C4-2B (cell line): ENCODE data around the gene TBC1D2.
"Not testable (repeated sequence)": the region's sequence is repeated elsewhere in the genome, so short reads cannot be mapped to it uniquely, and the experiment has no call there.

ENCODE experiments used
- H3K27ac ChIP-seq: fragments of 450-650 bp; 2 replicates; pipeline ENCODE4 v1.5.1; 2017
- ZFX ChIP-seq: fragments of 450-650 bp; IDR thresholded peaks from 2 replicates; pipeline ENCODE4 v1.6.1; 2017
- TF ChIP-seq, protein P1 (sequence below): fragments of 450-650 bp; conservative IDR thresholded peaks from 2 replicates; pipeline ENCODE4 v1.5.1; 2017; ENCODE audit warnings: mild to moderate bottlenecking

Gene TBC1D2

DNA sequence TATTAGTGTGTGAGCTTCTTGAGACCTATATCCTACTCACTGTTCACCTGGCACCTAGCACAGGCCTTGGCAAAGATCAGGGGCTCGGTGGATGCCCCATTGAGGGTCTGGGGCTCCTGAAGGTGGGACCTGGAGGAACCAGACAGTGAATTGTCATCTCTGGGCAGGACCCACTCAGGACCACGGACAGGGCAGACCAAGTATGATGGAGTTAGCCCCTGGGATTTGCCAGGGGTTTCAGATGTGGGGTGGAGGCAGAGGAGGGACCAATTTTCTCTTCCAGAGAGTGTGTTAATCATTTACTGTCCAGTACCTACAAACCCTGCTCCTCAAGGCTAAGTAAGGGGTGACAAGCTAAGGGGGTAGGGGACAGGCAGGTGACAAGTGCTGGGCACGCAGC, 29.3 kb upstream of the TBC1D2 start:
- TF ChIP-seq, protein P1, sequence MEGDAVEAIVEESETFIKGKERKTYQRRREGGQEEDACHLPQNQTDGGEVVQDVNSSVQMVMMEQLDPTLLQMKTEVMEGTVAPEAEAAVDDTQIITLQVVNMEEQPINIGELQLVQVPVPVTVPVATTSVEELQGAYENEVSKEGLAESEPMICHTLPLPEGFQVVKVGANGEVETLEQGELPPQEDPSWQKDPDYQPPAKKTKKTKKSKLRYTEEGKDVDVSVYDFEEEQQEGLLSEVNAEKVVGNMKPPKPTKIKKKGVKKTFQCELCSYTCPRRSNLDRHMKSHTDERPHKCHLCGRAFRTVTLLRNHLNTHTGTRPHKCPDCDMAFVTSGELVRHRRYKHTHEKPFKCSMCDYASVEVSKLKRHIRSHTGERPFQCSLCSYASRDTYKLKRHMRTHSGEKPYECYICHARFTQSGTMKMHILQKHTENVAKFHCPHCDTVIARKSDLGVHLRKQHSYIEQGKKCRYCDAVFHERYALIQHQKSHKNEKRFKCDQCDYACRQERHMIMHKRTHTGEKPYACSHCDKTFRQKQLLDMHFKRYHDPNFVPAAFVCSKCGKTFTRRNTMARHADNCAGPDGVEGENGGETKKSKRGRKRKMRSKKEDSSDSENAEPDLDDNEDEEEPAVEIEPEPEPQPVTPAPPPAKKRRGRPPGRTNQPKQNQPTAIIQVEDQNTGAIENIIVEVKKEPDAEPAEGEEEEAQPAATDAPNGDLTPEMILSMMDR: no peak
- TF ChIP-seq ZFX: no peak
- H3K27ac ChIP-seq: no peak overlapping the region

DNA sequence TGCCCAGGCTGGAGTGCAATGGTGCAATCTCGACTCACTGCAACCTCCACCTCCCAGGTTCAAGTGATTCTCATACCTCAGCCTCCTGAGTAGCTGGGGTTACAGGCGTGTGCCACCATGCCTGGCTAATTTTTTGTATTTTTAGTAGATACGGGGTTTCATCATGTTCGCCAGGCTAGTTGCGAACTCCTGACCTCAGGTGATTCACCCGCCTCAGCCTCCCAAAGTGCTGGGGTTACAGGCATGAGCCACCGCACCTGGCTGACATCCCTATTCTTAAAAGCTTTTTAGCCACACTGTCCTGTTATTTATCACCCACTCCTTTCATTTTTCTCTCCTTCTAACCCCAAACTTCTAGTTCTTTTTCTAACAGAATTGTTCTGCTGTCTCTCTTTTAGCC, 27.7 kb upstream of the TBC1D2 start:
- not testable (repeated sequence) for H3K27ac ChIP-seq

DNA sequence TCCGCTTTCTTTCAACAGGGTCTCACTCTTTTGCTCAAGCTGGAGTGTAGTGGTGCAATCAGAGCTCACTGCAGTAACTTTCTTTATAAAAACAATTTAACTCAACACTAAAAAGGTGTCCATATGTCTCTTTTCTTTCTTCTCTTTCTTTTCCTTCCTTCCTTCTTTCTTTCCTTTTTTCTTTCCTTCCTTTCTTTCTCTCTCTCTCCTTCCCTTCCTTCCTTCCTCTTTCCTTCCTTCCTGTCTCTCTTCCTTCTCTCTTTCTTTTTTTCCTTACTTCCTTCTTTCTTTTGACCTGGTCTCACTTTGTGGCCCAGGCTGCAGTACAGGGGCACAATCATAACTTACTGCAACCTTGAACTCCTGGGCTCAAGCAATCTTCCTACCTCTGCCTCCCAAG, 25.8 kb upstream of the TBC1D2 start:
- no peak for TF ChIP-seq ZFX
- TF ChIP-seq, protein P1: no peak
- no peak overlapping the region for H3K27ac ChIP-seq

DNA sequence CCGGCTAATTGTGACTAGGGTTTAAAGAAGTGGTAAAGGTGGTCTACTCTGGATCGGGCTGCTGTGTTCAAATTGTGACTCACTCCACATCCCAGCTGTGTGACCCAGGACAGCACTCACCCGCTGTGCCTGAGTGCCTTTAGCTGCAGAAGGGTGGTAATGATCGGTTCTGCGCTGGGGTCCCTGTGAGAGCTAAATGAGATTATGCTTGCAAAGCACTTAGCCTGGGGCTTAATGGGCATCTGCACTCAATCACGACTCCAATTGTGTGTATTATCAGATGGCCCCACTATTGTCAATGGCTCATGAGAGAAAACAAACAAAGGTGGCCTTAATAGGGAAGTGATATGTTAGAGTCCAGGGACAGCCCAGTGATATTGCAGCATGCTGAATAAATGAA, 25.1 kb upstream of the TBC1D2 start:
- TF ChIP-seq ZFX: no peak
- TF ChIP-seq, protein P1: no peak
- no peak overlapping the region for H3K27ac ChIP-seq

DNA sequence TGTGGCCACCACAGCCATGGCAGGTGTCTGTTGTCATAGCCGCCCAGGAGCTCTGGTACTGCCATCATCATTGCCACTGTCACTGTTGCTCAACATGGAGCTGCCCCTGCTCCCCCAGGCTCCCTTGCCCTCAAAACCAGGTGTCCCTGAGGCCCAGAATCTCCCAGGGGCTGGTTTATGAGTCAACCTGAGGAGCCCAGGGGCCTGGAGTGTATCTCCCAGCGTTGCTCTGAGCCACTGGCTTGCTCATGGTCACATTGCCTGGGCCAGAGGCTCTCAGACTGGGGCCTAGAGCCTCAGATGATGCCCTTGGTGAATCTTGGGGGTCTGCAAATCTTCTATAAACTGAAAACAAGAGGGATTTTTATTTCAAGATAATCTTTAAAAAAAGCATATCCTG, 24.7 kb upstream of the TBC1D2 start:
- no peak overlapping the region for H3K27ac ChIP-seq
- TF ChIP-seq, protein P1: no peak
- no peak for TF ChIP-seq ZFX

DNA sequence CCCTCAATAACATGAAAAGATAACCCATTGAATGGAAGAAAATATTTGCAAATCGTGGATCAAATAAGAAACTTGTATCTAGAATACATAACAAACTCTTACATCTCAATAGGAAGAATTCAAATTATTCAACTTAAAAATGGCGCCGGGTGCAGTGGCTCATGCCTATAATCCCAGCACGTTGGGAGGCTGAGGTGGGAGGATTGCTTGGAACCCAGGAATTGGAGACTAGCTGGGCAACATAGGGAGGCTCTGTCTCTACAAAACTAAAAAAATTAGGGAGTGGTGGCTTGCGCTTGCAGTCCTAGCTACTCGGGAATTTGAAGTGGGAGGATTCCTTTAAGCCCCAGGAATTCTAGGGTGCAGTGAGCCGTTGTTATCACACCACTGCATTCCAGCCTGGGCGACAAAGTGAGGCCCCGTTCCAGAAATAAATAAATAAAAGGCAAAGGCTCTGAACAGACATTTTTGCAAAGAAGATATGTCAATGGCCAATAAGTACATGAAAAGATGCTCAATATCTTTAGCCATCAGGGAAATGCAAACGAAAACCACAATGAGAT, 21.5 kb upstream of the TBC1D2 start:
- no peak for TF ChIP-seq ZFX
- TF ChIP-seq, protein P1: no peak
- no peak overlapping the region for H3K27ac ChIP-seq

DNA sequence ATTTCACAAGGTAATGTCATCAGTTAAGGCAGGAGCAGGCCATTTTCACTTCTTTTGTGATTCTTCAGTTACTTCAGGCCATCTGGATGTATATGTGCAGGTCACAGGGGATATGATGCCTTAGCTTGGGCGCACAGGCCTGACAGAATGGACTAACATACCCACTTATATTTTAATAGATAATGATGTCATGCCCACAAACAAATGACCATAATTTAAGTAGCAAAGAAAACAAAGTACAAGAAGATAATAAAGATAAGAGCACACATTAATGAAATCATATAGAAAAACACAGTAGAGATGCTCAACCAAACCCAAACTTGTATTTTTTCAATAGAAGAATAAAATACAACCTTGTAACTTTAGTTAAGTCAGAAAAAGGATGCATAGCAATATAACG, 19.7 kb upstream of the TBC1D2 start:
- no peak for TF ChIP-seq ZFX
- TF ChIP-seq, protein P1: no peak
- H3K27ac ChIP-seq: no peak overlapping the region

DNA sequence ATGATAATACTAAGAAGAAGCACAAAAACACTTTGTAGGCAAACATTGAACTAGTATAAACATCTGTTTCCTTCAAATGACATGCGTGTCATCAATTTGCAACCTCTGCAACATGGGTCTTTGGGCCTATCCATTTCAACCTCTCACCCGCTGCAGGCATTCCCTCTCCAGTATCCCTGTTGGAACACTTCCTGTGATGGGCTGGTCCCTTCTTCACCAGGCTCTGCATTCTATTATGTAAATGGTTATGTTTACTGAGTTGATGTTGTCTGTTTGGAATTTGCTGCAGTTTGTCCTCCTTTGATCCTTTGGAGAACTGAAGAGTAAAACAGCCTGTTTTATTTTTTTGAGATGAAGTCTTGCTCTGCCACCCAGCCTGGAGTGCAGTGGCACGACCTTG, 16.6 kb upstream of the TBC1D2 start:
- no peak overlapping the region for H3K27ac ChIP-seq
- no peak for TF ChIP-seq ZFX
- TF ChIP-seq, protein P1: no peak
